HepG2 (cell line): ENCODE measurements around the gene SF3B2. TPM values are rescaled to one million over a fixed set of nuclear protein-coding genes. Genes with fewer than 3 reads are reported as not detected.

Experiments
- ATAC-seq: fragments of 200-7000 bp; cut with Tn5 transposase; 3 replicates; pipeline ENCODE4 v1.9.1; 2020; ENCODE audit warnings: mild to moderate bottlenecking, moderate library complexity
- BruUV-seq: library from RNA; stranded (reverse); fragments of 400-500 nt; replicated peaks from 2 replicates; lab custom pipeline; 2021; lab: Mats Ljungman, UMichigan
- CTCF ChIA-PET: fragments of 300-600 bp; formaldehyde crosslinking; extraction: SDS; loops from one replicate; lab custom pipeline; 2021; ENCODE audit warnings: low total read pairs, inconsistent platforms, low intra/inter-chr PET ratio; lab: Yijun Ruan, JAX
- POLR2A ChIA-PET: fragments of 350-600 bp; sonication (Branson Sonifier 250); formaldehyde crosslinking; loops from one replicate; lab custom pipeline; 2020; ENCODE audit warnings: antibody characterized with exemption, inconsistent platforms; lab: Yijun Ruan, JAX
- DNase-seq: peaks from one replicate; pipeline ENCODE4 v3.0.0-alpha.2; 2015; ENCODE audit warnings: low spot score
- FAIRE-seq: peaks from 3 replicates; lab custom pipeline; 2011; peaks lifted over from hg19 to GRCh38; lab: Jason Lieb, UNC
- H2AFZ ChIP-seq: one replicate; pipeline ENCODE4 v1.6.1; 2011; ENCODE audit warnings: low read length, inconsistent platforms
- H3K27ac ChIP-seq: fragments of 300-600 bp; 3 replicates; pipeline ENCODE4 v1.8.0; 2011; ENCODE audit warnings: mixed run types, mild to moderate bottlenecking, mixed read lengths, low read length, inconsistent platforms; ENCODE audit not compliant: insufficient read depth; ENCODE audit errors: extremely low read length
- H3K27me3 ChIP-seq, 2 experiments: fragments of 200-600 bp in 1 of 2; 2 replicates in 1 of 2; 3 replicates in 1 of 2; pipeline versions ENCODE4 v1.6.0 to v1.8.0; 2011; ENCODE audit warnings: low read length in 2 of 2, mild to moderate bottlenecking in 2 of 2, moderate library complexity in 2 of 2, inconsistent platforms in 1 of 2; ENCODE audit not compliant: insufficient read depth in 2 of 2, control insufficient read depth in 1 of 2
- H3K36me3 ChIP-seq, 2 experiments: fragments of 200-600 bp in 1 of 2; replicated peaks in 1 of 2; 2 replicates in 1 of 2; 3 replicates in 1 of 2; pipeline versions ENCODE4 v1.5.1 to v1.8.0; 2011; ENCODE audit warnings: low read length in 2 of 2, inconsistent platforms in 1 of 2; ENCODE audit not compliant: insufficient read depth in 2 of 2, control insufficient read depth in 1 of 2
- H3K4me1 ChIP-seq: 2 replicates; pipeline ENCODE4 v1.5.1; 2012; ENCODE audit warnings: low read length, inconsistent platforms; ENCODE audit not compliant: insufficient read depth
- H3K4me2 ChIP-seq: 2 replicates; pipeline ENCODE4 v1.6.0; 2011; ENCODE audit warnings: low read depth, low read length, inconsistent platforms
- H3K4me3 ChIP-seq, 3 experiments: fragments of 200-600 bp in 1 of 3; sonication (generic), shearing (Covaris generic) in 1 of 3; replicated peaks in 1 of 3; 2 replicates each; pipeline ENCODE4 v1.5.1; 2011 to 2016; ENCODE audit warnings: low read length in 3 of 3, inconsistent platforms in 2 of 3, low read depth in 2 of 3, mild to moderate bottlenecking in 2 of 3, control low read depth in 1 of 3, mixed read lengths in 1 of 3; ENCODE audit not compliant: insufficient read depth in 1 of 3
- H3K79me2 ChIP-seq: one replicate; pipeline ENCODE4 v1.6.1; 2011; ENCODE audit warnings: low read length, inconsistent platforms; ENCODE audit not compliant: insufficient read depth
- H3K9ac ChIP-seq: 2 replicates; pipeline ENCODE4 v1.6.0; 2011; ENCODE audit warnings: mild to moderate bottlenecking, low read depth, low read length, inconsistent platforms; ENCODE audit not compliant: insufficient read depth
- H3K9me3 ChIP-seq: 2 replicates; pipeline ENCODE4 v1.5.1; 2012; ENCODE audit warnings: mild to moderate bottlenecking, low read length
- H4K20me1 ChIP-seq: 2 replicates; pipeline ENCODE4 v1.6.0; 2011; ENCODE audit warnings: inconsistent platforms, mild to moderate bottlenecking, low read length, moderate library complexity; ENCODE audit not compliant: insufficient read depth
- ATAD3A ChIP-seq: sonication (generic); formaldehyde crosslinking; IDR thresholded peaks from 2 replicates; pipeline ENCODE4 v1.4.0; 2020; ENCODE audit warnings: missing genetic modification reagents
- CHD2 ChIP-seq: IDR thresholded peaks from 2 replicates; pipeline ENCODE4 v1.6.1; 2011; ENCODE audit warnings: low read depth, low read length, improper control_type of control experiment
- FOSL1 ChIP-seq: sonication (generic); formaldehyde crosslinking; IDR thresholded peaks from 2 replicates; pipeline ENCODE4 v1.9.0; 2021; ENCODE audit warnings: missing genetic modification reagents, borderline replicate concordance
- IRF2 ChIP-seq: IDR thresholded peaks from 2 replicates; pipeline ENCODE4 v1.6.1; 2018; ENCODE audit warnings: missing genetic modification reagents, missing compliant biosample characterization
- PHF21A ChIP-seq: sonication (generic); formaldehyde crosslinking; IDR thresholded peaks from 2 replicates; pipeline ENCODE4 v1.5.0; 2020; ENCODE audit warnings: mild to moderate bottlenecking, missing genetic modification reagents
- PPARG ChIP-seq: conservative IDR thresholded peaks from 2 replicates; pipeline ENCODE4 v1.6.1; 2016; ENCODE audit warnings: missing biosample characterization, missing genetic modification reagents
- RFX1 ChIP-seq: fragments of 450-650 bp; IDR thresholded peaks from 2 replicates; pipeline ENCODE4 v1.6.1; 2017
- SIN3A ChIP-seq: IDR thresholded peaks from 2 replicates; pipeline ENCODE4 v1.6.1; 2011; ENCODE audit warnings: low read depth, mild to moderate bottlenecking, control low read depth, low read length, borderline replicate concordance
- TCF7 ChIP-seq: sonication (generic); IDR thresholded peaks from 2 replicates; pipeline ENCODE4 v1.6.1; 2016; ENCODE audit warnings: antibody characterized with exemption, low read depth
- U2AF2 ChIP-seq: fragments of 200-400 bp; formaldehyde crosslinking; IDR thresholded peaks from 2 replicates; pipeline ENCODE4 v1.6.1; 2017; ENCODE audit warnings: low read depth, mild to moderate bottlenecking, low read length
- ZNF33A ChIP-seq: sonication (generic); formaldehyde crosslinking; IDR thresholded peaks from 2 replicates; pipeline ENCODE4 v1.5.1; 2020; ENCODE audit warnings: missing genetic modification reagents, mild to moderate bottlenecking, moderate library complexity, borderline replicate concordance
- ZNF713 ChIP-seq: sonication (generic); formaldehyde crosslinking; IDR thresholded peaks from 2 replicates; pipeline ENCODE4 v1.4.0; 2020; ENCODE audit warnings: mild to moderate bottlenecking, missing genetic modification reagents
- WGBS: methylation state at CpG from one replicate; pipeline ENCODE4 v1.1.6; 2017; ENCODE audit warnings: low lambda C conversion rate; 5-methylcytosine and 5-hydroxymethylcytosine counted together
- in situ Hi-C: cut with HindIII; loops from 2 replicates; pipeline ENCODE4 v1.10.0; 2017; ENCODE audit warnings: low pct_unique_long_range_greater_than_20kb; ENCODE audit not compliant: extremely low pct_ligation_motif_present
- intact Hi-C: fragments of 100-400 bp; cut with micrococcal nuclease; formaldehyde crosslinking; loops from one replicate; pipeline ENCODE4 v1.10.0; 2022; ENCODE audit not compliant: unreplicated experiment
- polyA plus RNA-seq, 8 experiments: library from polyadenylated mRNA; depleted of rRNA in 3 of 8; stranded (reverse) in 7 of 8; unstranded in 1 of 8; fragments of >200 nt; fragmentation: Illumina TruSeq in 4 of 8; extraction: Trizol in 4 of 8; gene quantifications; 2 replicates each; pipeline versions ENCODE4 v1.2.1 to v1.2.3, GENCODE V29; 2011 to 2016; ENCODE audit warnings: low read depth in 4 of 8, missing spikeins in 1 of 8, mixed read lengths in 1 of 8; ENCODE audit not compliant: insufficient read depth in 1 of 8
- total RNA-seq, 5 experiments: library from RNA; depleted of rRNA; stranded (reverse); fragments of >200 nt; fragmentation: Illumina TruSeq; extraction: Trizol; gene quantifications; 2 replicates each; pipeline ENCODE4 v1.2.3, GENCODE V29; 2016; ENCODE audit warnings: low read depth in 1 of 5
- TF ChIP-seq, protein P1 (sequence below): sonication (generic); formaldehyde crosslinking; IDR thresholded peaks from 2 replicates; pipeline ENCODE4 v1.5.0; 2020; ENCODE audit warnings: missing genetic modification reagents, mild to moderate bottlenecking, borderline replicate concordance

SF3B2 gene
- total and polyA plus RNA-seq, 2 of the 13 experiments (the other 11 are each of a cell fraction or from before 2014, with no cell fraction given) = 70.4 to 153 TPM

GRCh38 chr11:66003291-66003690, 48.9 kb upstream of the SF3B2 start:
- H3K27ac ChIP-seq = peak overlapping the region; percentile 94
- peak overlapping the region; percentile 92 for H3K9ac ChIP-seq
- no peaks in the 10 kb centered on the region for H3K9me3 ChIP-seq
- FAIRE-seq = no peak
- POLR2A ChIA-PET = interaction anchor here (0.8 to 1.8 kb wide), 10 partner anchors 18 to 309 kb away, joined by 3 to 16 read pairs (median 5); partner anchors contain the start of genes CATSPER1, CCDC85B, FIBP and KAT5
- 80% methylated on average over 5 of the region's 6 CpGs for WGBS
- no peak for ATAC-seq
- peaks cover 15 to 28% of the 10 kb centered on the region in 2 experiments for H3K36me3 ChIP-seq
- DNase-seq = no peak
- peaks cover 33% of the 10 kb centered on the region for H3K79me2 ChIP-seq
- intact Hi-C loops = no loop called here
- no peaks in the 10 kb centered on the region; a peak in 2 of 5 replicates for H3K27me3 ChIP-seq
- H3K4me3 ChIP-seq = peak overlapping the region; percentile 81 to 92 (median 88)
- no peaks in the 10 kb centered on the region for H4K20me1 ChIP-seq
- CTCF ChIA-PET = interaction anchor here (1.5 kb wide), 1 partner anchor 14 kb away, joined by 4 read pairs; no protein-coding TSS in a partner anchor
- H3K4me1 ChIP-seq = peaks cover 44% of the 10 kb centered on the region
- in situ Hi-C loops = no loop called here
- no peak overlapping the region for H2AFZ ChIP-seq
- no TSS peak for BruUV-seq
- TF ChIP-seq U2AF2 (no peak), IRF2 (CRISPR knock-in tag) (no peak), ATAD3A (CRISPR knock-in tag) (no peak), TCF7 (no peak), CHD2 (no peak), FOSL1 (CRISPR knock-in tag) (no peak), PHF21A (CRISPR knock-in tag) (no peak), SIN3A (no peak), ZNF713 (CRISPR knock-in tag) (no peak), PPARG (no peak), ZNF33A (no peak), RFX1 (no peak)
- TF ChIP-seq, protein P1, sequence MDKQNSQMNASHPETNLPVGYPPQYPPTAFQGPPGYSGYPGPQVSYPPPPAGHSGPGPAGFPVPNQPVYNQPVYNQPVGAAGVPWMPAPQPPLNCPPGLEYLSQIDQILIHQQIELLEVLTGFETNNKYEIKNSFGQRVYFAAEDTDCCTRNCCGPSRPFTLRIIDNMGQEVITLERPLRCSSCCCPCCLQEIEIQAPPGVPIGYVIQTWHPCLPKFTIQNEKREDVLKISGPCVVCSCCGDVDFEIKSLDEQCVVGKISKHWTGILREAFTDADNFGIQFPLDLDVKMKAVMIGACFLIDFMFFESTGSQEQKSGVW (CRISPR knock-in tag) = no peak
- TF ChIP-seq, all 625 proteins: peak for 0
- peak overlapping the region; percentile 89 for H3K4me2 ChIP-seq
